ENCODE measurements around the gene IL3RA. TPM values are rescaled to one million over a fixed set of nuclear protein-coding genes. Genes with fewer than 3 reads are reported as not detected.

IL3RA gene
- total and polyA plus RNA-seq, 2 donors: 4.9 to 12.7 TPM

DNA sequence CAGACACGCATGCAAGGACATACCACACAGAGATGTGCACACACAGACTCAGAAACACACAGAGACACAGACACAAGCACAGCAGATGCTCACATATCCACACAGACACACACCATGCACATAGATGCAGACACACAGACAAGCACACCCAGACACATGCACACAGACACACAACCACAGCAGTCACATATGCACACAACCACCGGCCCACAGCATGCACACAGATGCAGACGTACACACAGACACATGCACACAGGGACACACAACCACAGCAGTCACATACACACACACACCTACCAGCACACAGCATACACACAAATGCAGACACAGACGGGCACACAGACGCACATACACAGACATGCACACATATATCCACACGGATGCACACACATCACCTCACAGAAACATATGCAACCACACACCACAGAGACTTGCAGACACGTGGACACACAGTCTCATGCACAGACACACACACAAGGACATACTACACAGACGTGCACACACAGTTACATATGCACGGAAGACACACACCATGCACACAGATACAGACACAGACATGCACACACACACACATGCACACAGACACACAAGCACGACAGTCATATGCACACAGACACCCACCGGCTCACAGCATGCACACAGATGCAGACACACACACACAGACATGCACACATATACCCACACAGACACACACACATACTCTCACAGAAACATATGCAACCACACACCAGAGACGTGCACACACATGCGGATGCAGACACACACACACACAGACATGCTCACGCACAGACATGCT lies 80.6 kb downstream of the IL3RA start:
- Histone ChIP-seq H3K4me1 (ENCODE audit: control insufficient read depth in 2 of 2, insufficient read depth in 2 of 2, low read length in 2 of 2) (no peaks in the 10 kb centered on the region), H3K27me3 (ENCODE audit: control insufficient read depth in 2 of 2, insufficient read depth in 1 of 2, low read length in 1 of 2) (no peaks in the 10 kb centered on the region), H3K36me3 (ENCODE audit: control insufficient read depth in 2 of 2, insufficient read depth in 2 of 2, low read length in 1 of 2) (peaks cover 47 to 71% of the 10 kb centered on the region in 2 donors), H3K9me3 (ENCODE audit: control insufficient read depth in 2 of 2, insufficient read depth in 1 of 2, low read length in 1 of 2) (peaks cover 15 to 23% of the 10 kb centered on the region in 2 donors), H3K27ac (ENCODE audit: low read depth in 1 of 2, low read length in 1 of 2) (no peak overlapping the region), H3K4me3 (ENCODE audit: low read length in 2 of 2) (no peak overlapping the region)
- DNase-seq (ENCODE audit: low read depth in 6 of 9, low spot score in 9 of 9): no peak
- 74% methylated on average over 14 of the region's 14 CpGs for WGBS

DNA sequence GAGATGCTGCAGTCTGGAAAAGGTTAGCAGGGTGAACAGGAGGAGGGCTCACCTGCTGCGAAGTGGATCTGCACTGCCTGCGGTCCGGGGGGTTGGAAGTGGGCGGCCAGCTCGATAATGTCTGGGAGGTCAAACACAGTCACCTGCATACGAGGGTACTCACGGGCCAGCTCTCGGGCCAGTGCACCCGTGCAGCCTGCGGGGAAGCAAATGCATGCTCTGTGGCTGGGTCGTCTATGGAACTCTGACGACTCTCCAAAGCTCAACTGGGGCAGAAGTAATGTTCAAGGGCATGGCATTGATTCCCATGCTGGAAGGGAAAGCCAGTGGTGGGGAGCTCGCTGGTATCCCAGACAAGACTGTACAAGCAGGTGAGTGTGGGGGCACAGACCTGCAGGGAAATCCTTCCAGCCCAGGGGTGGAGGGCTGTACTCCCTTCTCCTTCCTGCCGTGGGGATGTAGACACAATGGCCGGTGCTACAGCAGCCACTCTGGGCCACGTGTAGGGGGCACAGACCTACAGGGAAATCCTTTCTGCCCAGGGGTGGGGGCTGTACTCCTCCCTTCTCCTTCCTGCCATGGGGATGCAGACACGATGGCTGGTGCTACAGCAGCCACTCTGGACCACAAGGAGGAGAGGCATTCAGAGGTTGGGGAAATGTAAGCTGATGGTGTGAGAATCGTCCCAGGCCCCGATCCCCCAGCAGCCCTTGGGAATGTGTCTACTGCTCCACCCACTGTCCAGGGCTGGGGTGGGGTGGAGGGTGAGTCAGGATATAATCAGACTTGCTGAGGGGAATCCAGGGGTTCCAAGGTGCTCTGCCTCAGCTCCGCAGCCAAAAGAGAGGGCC lies 81.6 kb downstream of the IL3RA start:
- peaks cover 22 to 29% of the 10 kb centered on the region in 2 donors for H3K9me3 ChIP-seq (ENCODE audit: control insufficient read depth in 2 of 2, insufficient read depth in 1 of 2, low read length in 1 of 2)
- no peaks in the 10 kb centered on the region for H3K4me1 ChIP-seq (ENCODE audit: control insufficient read depth in 2 of 2, insufficient read depth in 2 of 2, low read length in 2 of 2)
- no peaks in the 10 kb centered on the region for H3K27me3 ChIP-seq (ENCODE audit: control insufficient read depth in 2 of 2, insufficient read depth in 1 of 2, low read length in 1 of 2)
- 95% methylated on average over 20 of the region's 20 CpGs for WGBS
- peaks cover 47 to 71% of the 10 kb centered on the region in 2 donors for H3K36me3 ChIP-seq (ENCODE audit: control insufficient read depth in 2 of 2, insufficient read depth in 2 of 2, low read length in 1 of 2)
- no peak overlapping the region for H3K4me3 ChIP-seq (ENCODE audit: low read length in 2 of 2)
- DNase-seq (ENCODE audit: low read depth in 6 of 9, low spot score in 9 of 9): no peak
- no peak overlapping the region for H3K27ac ChIP-seq (ENCODE audit: low read depth in 1 of 2, low read length in 1 of 2)

DNA sequence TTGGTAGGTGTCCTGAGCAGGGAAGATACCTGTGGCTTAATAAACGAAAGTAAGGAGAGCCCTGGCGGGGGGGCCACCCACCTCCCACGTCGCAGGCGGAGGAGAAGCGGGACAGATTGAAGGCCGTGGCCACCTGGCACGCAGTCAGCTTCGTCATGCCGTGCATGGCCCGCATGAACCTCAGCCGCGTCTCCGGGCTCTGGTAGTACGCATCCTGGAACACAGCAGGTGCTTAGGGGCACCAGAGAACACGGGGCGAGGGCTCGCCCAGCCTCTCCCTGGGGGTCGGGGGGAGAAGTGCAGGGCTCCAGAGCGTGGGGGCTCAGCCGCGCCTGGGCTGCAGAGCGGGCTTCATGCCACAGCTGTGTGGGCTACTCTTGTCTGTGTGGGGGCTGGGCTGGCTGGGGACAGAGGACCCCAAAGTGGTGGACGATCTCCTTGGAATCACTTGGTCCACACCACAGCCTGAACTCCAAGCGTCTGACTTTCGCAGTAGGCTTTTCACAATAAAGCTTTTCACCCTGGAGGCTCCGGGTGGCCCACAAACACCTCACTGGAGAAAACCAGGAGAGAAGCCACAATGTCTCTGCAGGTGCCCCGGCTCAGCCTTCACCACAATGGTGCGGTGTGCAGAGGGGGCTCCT lies 82.4 kb downstream of the IL3RA start:
- H3K27me3 ChIP-seq (ENCODE audit: control insufficient read depth in 2 of 2, insufficient read depth in 1 of 2, low read length in 1 of 2): no peaks in the 10 kb centered on the region
- H3K36me3 ChIP-seq (ENCODE audit: control insufficient read depth in 2 of 2, insufficient read depth in 2 of 2, low read length in 1 of 2): peaks cover 39 to 71% of the 10 kb centered on the region in 2 donors
- no peak overlapping the region for H3K27ac ChIP-seq (ENCODE audit: low read depth in 1 of 2, low read length in 1 of 2)
- 92% methylated on average over 29 of the region's 29 CpGs for whole genome bisulfite sequencing
- peaks cover 28 to 35% of the 10 kb centered on the region in 2 donors for H3K9me3 ChIP-seq (ENCODE audit: control insufficient read depth in 2 of 2, insufficient read depth in 1 of 2, low read length in 1 of 2)
- no peak for DNase-seq (ENCODE audit: low read depth in 6 of 9, low spot score in 9 of 9)
- no peak overlapping the region for H3K4me3 ChIP-seq (ENCODE audit: low read length in 2 of 2)
- no peaks in the 10 kb centered on the region for H3K4me1 ChIP-seq (ENCODE audit: control insufficient read depth in 2 of 2, insufficient read depth in 2 of 2, low read length in 2 of 2)

DNA sequence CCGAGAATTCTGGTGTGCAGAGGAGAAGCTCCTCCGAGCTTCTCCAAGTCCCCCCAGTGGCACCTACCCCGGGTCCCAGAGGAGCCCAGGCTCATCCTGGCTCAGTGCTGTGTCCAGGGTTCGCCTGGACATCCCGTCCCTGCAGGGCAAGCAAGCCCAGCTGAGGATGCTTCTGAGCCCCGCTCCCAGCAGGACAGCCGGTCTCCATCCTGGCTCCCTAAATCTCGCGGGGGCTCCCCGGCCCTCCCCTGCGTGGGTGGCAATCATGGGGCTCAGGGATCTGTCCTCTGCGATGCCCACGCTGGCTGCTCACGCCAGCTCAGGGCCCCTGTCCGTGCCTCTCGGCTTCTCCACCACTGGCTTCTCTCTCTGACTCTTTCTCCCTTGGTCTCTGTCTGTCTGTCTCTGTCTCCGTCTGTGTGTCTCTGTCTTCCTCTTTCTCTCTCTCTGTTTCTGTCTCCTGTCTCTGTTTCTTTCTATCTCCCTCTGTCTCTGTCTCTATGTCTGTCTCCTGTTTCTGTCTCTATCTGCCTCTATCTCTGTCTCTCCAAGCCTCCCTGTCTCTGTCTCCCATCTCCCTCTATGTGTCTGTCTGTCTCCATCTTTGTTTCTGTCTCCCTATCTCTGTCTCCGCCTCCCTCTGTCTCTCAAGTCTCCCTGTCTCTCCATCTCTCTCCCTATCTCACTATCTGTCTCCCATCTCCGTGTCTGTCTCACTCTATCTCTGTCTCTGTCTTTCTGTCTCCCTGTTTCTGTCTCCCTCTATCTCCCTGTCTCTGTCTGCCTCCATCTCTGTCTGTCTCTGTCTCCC lies 83.2 kb downstream of the IL3RA start:
- Histone ChIP-seq H3K9me3 (ENCODE audit: control insufficient read depth in 2 of 2, insufficient read depth in 1 of 2, low read length in 1 of 2) (peaks cover 29 to 35% of the 10 kb centered on the region in 2 donors), H3K4me1 (ENCODE audit: control insufficient read depth in 2 of 2, insufficient read depth in 2 of 2, low read length in 2 of 2) (no peaks in the 10 kb centered on the region), H3K27me3 (ENCODE audit: control insufficient read depth in 2 of 2, insufficient read depth in 1 of 2, low read length in 1 of 2) (no peaks in the 10 kb centered on the region), H3K27ac (ENCODE audit: low read depth in 1 of 2, low read length in 1 of 2) (no peak overlapping the region), H3K4me3 (ENCODE audit: low read length in 2 of 2) (no peak overlapping the region), H3K36me3 (ENCODE audit: control insufficient read depth in 2 of 2, insufficient read depth in 2 of 2, low read length in 1 of 2) (peaks cover 38 to 65% of the 10 kb centered on the region in 2 donors)
- no peak for DNase-seq (ENCODE audit: low read depth in 6 of 9, low spot score in 9 of 9)
- WGBS: 97% methylated on average over 19 of the region's 19 CpGs

DNA sequence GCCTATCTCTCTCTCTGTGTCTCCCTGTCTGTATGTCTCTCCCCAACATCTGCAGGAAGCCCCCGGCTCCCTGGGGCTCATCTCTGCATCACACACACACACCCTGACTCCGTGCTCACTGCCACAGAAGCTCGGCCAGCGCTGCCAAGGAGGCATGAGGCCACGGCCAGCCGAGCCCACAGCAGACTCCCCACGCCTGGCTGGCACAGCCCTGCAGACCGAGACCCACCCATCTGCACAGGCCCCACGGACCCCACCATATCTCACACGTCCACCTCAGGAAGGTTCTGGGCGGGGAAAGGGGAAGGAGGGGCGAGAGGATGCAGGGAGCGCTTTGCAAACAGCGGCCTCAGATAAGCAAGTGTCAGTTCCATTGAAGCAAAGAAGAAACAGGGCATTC lies 83.8 kb downstream of the IL3RA start:
- Histone ChIP-seq H3K27ac (ENCODE audit: low read depth in 1 of 2, low read length in 1 of 2) (no peak overlapping the region), H3K36me3 (ENCODE audit: control insufficient read depth in 2 of 2, insufficient read depth in 2 of 2, low read length in 1 of 2) (peaks cover 41 to 69% of the 10 kb centered on the region in 2 donors), H3K4me3 (ENCODE audit: low read length in 2 of 2) (no peak overlapping the region), H3K27me3 (ENCODE audit: control insufficient read depth in 2 of 2, insufficient read depth in 1 of 2, low read length in 1 of 2) (no peaks in the 10 kb centered on the region), H3K4me1 (ENCODE audit: control insufficient read depth in 2 of 2, insufficient read depth in 2 of 2, low read length in 2 of 2) (no peaks in the 10 kb centered on the region), H3K9me3 (ENCODE audit: control insufficient read depth in 2 of 2, insufficient read depth in 1 of 2, low read length in 1 of 2) (peaks cover 29 to 35% of the 10 kb centered on the region in 2 donors)
- no peak for DNase-seq (ENCODE audit: low read depth in 6 of 9, low spot score in 9 of 9)
- WGBS: 92% methylated on average over 14 of the region's 14 CpGs

DNA sequence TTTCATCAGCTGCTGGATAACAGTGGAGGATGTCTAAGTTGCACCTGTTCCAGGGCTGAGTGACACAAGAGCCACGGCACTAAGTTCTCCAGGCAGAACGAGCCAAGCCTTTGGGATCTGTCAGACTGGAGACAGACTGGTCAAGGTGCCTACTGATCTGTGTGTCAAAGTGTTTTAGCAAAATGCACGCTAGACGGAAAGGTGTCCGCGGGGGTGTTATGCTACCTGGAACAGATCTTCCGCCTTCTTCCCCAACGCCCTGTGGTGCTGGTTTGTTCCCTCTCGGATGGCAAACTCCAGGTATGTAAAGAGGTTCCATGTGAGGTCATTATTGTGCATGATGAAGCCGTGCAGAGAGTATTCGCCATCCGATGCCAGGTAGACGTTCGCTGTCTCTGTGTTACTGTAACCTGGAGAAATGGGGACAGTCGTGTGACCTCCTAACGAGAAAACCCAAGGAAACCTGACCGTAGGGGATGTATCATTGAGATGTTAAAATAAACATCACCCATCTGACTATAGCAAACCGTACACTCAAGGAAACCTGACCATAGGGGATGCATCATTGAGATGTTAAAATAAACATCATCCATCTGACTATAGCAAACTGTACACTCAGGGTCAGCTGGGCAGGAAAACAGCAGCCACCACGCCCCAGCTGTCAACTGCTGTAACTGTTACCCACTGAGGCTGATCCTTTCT lies 85.0 kb downstream of the IL3RA start:
- no peaks in the 10 kb centered on the region for H3K27me3 ChIP-seq (ENCODE audit: control insufficient read depth in 2 of 2, insufficient read depth in 1 of 2, low read length in 1 of 2)
- H3K36me3 ChIP-seq (ENCODE audit: control insufficient read depth in 2 of 2, insufficient read depth in 2 of 2, low read length in 1 of 2): peaks cover 41 to 73% of the 10 kb centered on the region in 2 donors
- H3K4me1 ChIP-seq (ENCODE audit: control insufficient read depth in 2 of 2, insufficient read depth in 2 of 2, low read length in 2 of 2): no peaks in the 10 kb centered on the region
- no peak overlapping the region for H3K27ac ChIP-seq (ENCODE audit: low read depth in 1 of 2, low read length in 1 of 2)
- WGBS: 98% methylated on average over 19 of the region's 19 CpGs
- peaks cover 29 to 35% of the 10 kb centered on the region in 2 donors for H3K9me3 ChIP-seq (ENCODE audit: control insufficient read depth in 2 of 2, insufficient read depth in 1 of 2, low read length in 1 of 2)
- no peak for DNase-seq (ENCODE audit: low read depth in 6 of 9, low spot score in 9 of 9)
- H3K4me3 ChIP-seq (ENCODE audit: low read length in 2 of 2): no peak overlapping the region

DNA sequence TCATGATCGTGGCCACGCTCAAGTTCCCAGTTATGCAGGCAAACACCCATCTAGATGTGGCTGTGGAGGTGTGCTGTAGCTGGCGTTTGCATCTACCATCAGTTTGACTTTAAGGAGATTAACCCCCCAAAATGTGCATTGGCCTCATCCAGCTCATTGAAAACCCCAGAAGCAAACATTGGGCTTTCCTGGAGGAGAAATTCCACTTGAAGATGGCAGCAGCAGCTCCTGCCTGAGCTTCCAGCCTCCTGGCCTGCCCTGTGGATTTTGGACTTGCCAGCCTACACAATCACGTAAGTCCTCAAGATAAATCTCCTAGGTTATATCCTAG lies 85.5 kb downstream of the IL3RA start:
- Histone ChIP-seq H3K4me3 (ENCODE audit: low read length in 2 of 2) (no peak overlapping the region), H3K27ac (ENCODE audit: low read depth in 1 of 2, low read length in 1 of 2) (no peak overlapping the region), H3K36me3 (ENCODE audit: control insufficient read depth in 2 of 2, insufficient read depth in 2 of 2, low read length in 1 of 2) (peaks cover 41 to 70% of the 10 kb centered on the region in 2 donors), H3K9me3 (ENCODE audit: control insufficient read depth in 2 of 2, insufficient read depth in 1 of 2, low read length in 1 of 2) (peaks cover 29 to 35% of the 10 kb centered on the region in 2 donors), H3K27me3 (ENCODE audit: control insufficient read depth in 2 of 2, insufficient read depth in 1 of 2, low read length in 1 of 2) (no peaks in the 10 kb centered on the region), H3K4me1 (ENCODE audit: control insufficient read depth in 2 of 2, insufficient read depth in 2 of 2, low read length in 2 of 2) (no peaks in the 10 kb centered on the region)
- DNase-seq (ENCODE audit: low read depth in 6 of 9, low spot score in 9 of 9): no peak
- 98% methylated on average over 4 of the region's 4 CpGs for WGBS

DNA sequence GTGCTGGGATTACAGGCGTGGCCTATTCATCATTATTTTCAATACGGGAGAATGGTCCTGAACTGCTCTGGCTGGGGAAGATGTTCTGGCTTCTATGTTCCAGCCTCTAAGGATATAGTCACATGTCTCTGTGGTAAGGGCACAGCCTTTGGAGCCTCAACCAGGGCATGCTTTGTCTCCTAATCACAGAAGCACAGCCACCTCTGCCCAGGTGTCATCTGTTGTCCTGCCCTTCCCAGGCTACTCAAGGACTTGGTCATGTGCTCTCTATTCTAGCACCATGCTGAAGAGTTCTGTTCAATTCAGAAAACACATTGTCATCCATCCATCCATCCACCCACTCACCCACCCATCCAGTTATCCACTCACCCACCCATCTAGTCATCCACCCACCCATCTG lies 86.6 kb downstream of the IL3RA start:
- H3K9me3 ChIP-seq (ENCODE audit: control insufficient read depth in 2 of 2, insufficient read depth in 1 of 2, low read length in 1 of 2): peaks cover 28 to 34% of the 10 kb centered on the region in 2 donors
- DNase-seq (ENCODE audit: low read depth in 6 of 9, low spot score in 9 of 9): no peak
- H3K4me1 ChIP-seq (ENCODE audit: control insufficient read depth in 2 of 2, insufficient read depth in 2 of 2, low read length in 2 of 2): no peaks in the 10 kb centered on the region
- 69% methylated on average over 2 of the region's 2 CpGs for WGBS
- peaks cover 42 to 68% of the 10 kb centered on the region in 2 donors for H3K36me3 ChIP-seq (ENCODE audit: control insufficient read depth in 2 of 2, insufficient read depth in 2 of 2, low read length in 1 of 2)
- H3K4me3 ChIP-seq (ENCODE audit: low read length in 2 of 2): no peak overlapping the region
- H3K27me3 ChIP-seq (ENCODE audit: control insufficient read depth in 2 of 2, insufficient read depth in 1 of 2, low read length in 1 of 2): no peaks in the 10 kb centered on the region
- H3K27ac ChIP-seq (ENCODE audit: low read depth in 1 of 2, low read length in 1 of 2): no peak overlapping the region
